ENCODE data around the gene LDB3.

LDB3 gene

DNA sequence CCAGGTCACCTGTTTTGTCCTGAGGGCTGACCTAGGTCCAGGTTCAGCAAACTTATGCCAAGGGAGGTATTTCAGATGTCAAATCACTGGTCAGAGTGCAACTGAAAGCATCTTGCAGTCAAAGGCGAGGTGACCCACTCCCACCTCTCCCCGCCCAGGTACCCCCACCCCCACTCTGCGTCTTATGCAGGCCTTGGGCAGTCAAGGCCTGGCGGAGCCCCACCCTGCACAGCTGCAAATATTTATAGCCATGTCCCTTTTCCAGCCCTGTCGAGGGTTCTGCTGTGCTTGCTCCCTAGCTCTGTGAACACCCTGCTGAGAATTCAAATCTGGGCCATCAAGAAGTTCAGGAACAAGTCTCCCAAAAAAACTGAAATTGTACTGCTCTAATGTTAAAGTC, 47.5 kb downstream of the LDB3 start:
- H3K4me3 ChIP-seq: no peak overlapping the region
- no peaks in the 10 kb centered on the region for H3K36me3 ChIP-seq (ENCODE audit: insufficient read depth, low read length)
- TF ChIP-seq EZH2 (IDR thresholded peaks at IDR 0.05): no peak
- TF ChIP-seq FOXP2 (optimal IDR thresholded peaks at IDR 0.05; ENCODE audit: control extremely low read depth, extremely low read length, insufficient read depth): no peak
- TF ChIP-seq POLR2AphosphoS5 (IDR thresholded peaks at IDR 0.05; ENCODE audit: borderline replicate concordance, low read depth, low read length): no peak
- no peak overlapping the region for H3K9ac ChIP-seq (ENCODE audit: insufficient read length)
- DNase-seq (ENCODE audit: low read depth, low spot score): no peak
- no peak overlapping the region for H3K27ac ChIP-seq
- H3K9me3 ChIP-seq (ENCODE audit: low read depth, low read length): no peaks in the 10 kb centered on the region

DNA sequence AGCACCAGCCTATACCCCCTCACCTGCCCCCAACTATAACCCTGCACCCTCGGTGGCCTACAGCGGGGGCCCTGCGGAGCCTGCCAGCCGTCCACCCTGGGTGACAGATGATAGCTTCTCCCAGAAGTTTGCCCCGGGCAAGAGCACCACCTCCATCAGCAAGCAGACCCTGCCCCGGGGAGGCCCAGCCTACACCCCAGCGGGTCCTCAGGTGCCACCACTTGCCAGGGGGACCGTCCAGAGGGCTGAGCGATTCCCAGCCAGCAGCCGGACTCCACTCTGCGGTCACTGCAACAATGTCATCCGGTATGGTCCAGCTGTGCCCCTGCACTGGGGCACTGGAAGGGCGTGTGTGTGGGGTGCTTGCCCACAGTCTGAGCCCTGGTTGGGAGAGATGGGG, 48.2 kb downstream of the LDB3 start:
- DNase-seq (ENCODE audit: low read depth, low spot score): no peak
- Histone ChIP-seq H3K36me3 (ENCODE audit: insufficient read depth, low read length) (no peaks in the 10 kb centered on the region), H3K9ac (ENCODE audit: insufficient read length) (no peak overlapping the region), H3K9me3 (ENCODE audit: low read depth, low read length) (no peaks in the 10 kb centered on the region), H3K4me3 (no peak overlapping the region), H3K27ac (no peak overlapping the region)
- TF ChIP-seq FOXP2 (optimal IDR thresholded peaks at IDR 0.05; ENCODE audit: control extremely low read depth, extremely low read length, insufficient read depth) (no peak), EZH2 (IDR thresholded peaks at IDR 0.05) (no peak), POLR2AphosphoS5 (IDR thresholded peaks at IDR 0.05; ENCODE audit: borderline replicate concordance, low read depth, low read length) (no peak)

DNA sequence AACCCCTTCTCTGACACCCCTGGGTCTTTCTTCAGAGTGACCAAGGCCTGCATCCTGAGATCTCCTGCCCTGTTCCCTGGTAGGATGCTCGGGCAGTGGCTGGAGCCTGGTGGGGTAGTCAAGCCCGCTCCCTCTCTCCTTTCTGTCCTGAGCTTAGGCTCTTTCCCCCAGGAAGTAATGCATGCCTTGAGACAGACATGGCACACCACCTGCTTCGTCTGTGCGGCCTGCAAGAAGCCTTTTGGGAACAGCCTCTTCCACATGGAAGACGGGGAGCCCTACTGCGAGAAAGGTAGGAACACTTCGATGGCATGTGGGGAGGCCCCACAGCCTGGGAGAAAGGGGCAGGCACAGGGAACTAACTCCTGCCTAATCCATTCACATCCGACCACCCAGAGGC, 50.2 kb downstream of the LDB3 start:
- TF ChIP-seq POLR2AphosphoS5 (IDR thresholded peaks at IDR 0.05; ENCODE audit: borderline replicate concordance, low read depth, low read length): no peak
- TF ChIP-seq FOXP2 (optimal IDR thresholded peaks at IDR 0.05; ENCODE audit: control extremely low read depth, extremely low read length, insufficient read depth): no peak
- no peak for TF ChIP-seq EZH2 (IDR thresholded peaks at IDR 0.05)
- H3K9me3 ChIP-seq (ENCODE audit: low read depth, low read length): no peaks in the 10 kb centered on the region
- no peak for DNase-seq (ENCODE audit: low read depth, low spot score)
- no peak overlapping the region for H3K27ac ChIP-seq
- H3K4me3 ChIP-seq: no peak overlapping the region
- H3K36me3 ChIP-seq (ENCODE audit: insufficient read depth, low read length): no peaks in the 10 kb centered on the region
- H3K9ac ChIP-seq (ENCODE audit: insufficient read length): no peak overlapping the region

DNA sequence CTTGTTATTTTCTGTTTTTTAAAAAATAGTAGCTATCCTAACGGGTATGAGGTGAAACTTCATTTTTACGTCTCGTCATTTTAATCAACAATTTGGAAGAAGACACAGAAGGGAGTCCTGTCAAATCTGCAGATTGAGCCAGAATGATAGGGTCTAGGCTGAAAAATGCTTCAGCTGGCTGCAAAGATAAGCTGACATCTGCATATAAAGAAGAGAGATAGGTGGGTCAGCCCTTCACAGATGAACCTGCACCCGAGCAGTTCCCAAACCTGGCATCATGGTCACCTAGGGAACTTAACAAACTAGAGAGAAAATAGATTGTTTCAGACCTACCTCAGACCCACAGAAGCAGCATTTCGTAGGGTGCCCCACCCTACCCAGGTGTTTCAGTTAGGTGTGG, 52.9 kb downstream of the LDB3 start:
- H3K4me3 ChIP-seq: no peak overlapping the region
- H3K27ac ChIP-seq: no peak overlapping the region
- DNase-seq (ENCODE audit: low read depth, low spot score): no peak
- no peaks in the 10 kb centered on the region for H3K36me3 ChIP-seq (ENCODE audit: insufficient read depth, low read length)
- no peaks in the 10 kb centered on the region for H3K9me3 ChIP-seq (ENCODE audit: low read depth, low read length)
- no peak overlapping the region for H3K9ac ChIP-seq (ENCODE audit: insufficient read length)
- TF ChIP-seq POLR2AphosphoS5 (IDR thresholded peaks at IDR 0.05; ENCODE audit: borderline replicate concordance, low read depth, low read length) (no peak), EZH2 (IDR thresholded peaks at IDR 0.05) (no peak), FOXP2 (optimal IDR thresholded peaks at IDR 0.05; ENCODE audit: control extremely low read depth, extremely low read length, insufficient read depth) (no peak)

DNA sequence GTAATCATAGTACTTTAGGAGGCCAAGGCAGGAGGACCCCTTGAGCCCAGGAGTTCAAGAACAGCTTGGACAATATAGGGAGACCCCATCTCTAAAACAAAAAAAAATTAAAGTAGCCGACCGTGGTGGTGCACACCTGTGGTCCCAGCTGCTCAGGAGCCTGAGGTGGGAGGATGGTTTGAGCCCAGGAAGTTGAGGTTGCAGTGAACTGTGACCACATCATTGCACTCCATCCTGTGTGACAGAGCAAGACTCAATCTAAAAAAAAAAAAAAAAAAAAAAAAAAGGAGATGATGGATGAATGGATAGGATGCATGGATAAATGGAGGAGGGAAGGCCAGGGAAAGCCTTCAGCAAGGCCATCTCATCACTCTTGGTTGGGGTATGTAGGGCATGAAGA, 54.7 kb downstream of the LDB3 start:
- H3K4me3 ChIP-seq: no peak overlapping the region
- H3K36me3 ChIP-seq (ENCODE audit: insufficient read depth, low read length): no peaks in the 10 kb centered on the region
- no peak overlapping the region for H3K27ac ChIP-seq
- no peaks in the 10 kb centered on the region for H3K9me3 ChIP-seq (ENCODE audit: low read depth, low read length)
- no peak for TF ChIP-seq FOXP2 (optimal IDR thresholded peaks at IDR 0.05; ENCODE audit: control extremely low read depth, extremely low read length, insufficient read depth)
- no peak for TF ChIP-seq POLR2AphosphoS5 (IDR thresholded peaks at IDR 0.05; ENCODE audit: borderline replicate concordance, low read depth, low read length)
- no peak for TF ChIP-seq EZH2 (IDR thresholded peaks at IDR 0.05)
- H3K9ac ChIP-seq (ENCODE audit: insufficient read length): no peak overlapping the region
- no peak for DNase-seq (ENCODE audit: low read depth, low spot score)

DNA sequence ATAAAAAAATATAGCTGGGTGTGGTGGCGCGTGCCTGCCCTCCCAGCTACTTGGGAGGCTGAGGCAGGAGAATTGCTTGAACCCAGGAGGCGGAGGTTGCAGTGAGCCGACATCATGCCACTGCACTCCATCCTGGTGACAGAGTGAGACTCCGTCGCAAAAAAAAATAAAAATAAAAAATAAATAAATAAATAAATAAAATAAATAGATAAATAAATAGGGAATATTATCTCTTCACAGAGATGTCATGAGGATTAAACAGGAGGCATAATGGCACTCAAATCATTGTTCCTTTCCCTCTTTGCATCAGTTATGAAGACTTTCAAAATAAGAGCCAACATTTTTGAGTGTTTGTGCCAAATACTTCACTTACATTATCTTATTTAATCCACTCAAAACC, 56.1 kb downstream of the LDB3 start:
- no peak overlapping the region for H3K4me3 ChIP-seq
- no peak for DNase-seq (ENCODE audit: low read depth, low spot score)
- TF ChIP-seq FOXP2 (optimal IDR thresholded peaks at IDR 0.05; ENCODE audit: control extremely low read depth, extremely low read length, insufficient read depth) (no peak), POLR2AphosphoS5 (IDR thresholded peaks at IDR 0.05; ENCODE audit: borderline replicate concordance, low read depth, low read length) (no peak), EZH2 (IDR thresholded peaks at IDR 0.05) (no peak)

DNA sequence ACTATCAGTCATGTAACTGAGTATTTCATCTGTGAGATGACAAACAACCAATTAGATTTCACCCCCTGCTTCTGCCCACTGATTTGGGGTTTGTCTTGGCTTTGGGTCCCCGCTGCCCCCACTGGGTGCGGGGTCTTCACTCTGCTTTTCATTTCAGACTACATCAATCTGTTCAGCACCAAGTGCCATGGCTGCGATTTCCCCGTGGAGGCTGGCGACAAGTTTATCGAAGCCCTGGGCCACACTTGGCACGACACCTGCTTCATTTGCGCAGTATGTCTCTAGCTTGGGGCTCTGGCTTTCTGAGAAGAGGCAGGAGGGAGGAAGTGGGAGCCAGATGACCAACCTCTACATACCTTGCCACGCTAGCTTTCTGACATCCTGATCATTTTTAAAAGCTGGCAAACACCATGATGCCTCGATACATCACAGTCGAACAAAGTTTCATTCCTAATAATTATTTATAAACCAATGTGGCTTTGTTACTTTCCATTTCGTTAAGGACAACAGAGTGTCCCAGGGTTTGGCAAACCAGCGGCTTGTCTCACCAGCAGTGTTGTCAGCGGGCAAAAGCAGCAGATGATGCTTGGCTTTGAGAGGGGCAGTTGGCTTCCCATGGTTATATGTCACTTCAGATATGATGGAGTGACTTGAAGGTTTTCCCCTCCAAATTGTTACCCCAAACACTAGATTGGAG, 57.8 kb downstream of the LDB3 start:
- no peak overlapping the region for H3K9ac ChIP-seq (ENCODE audit: insufficient read length)

More for the DNA sequence above, 56.1 kb downstream of the LDB3 start:
- no peak overlapping the region for H3K27ac ChIP-seq
- H3K9me3 ChIP-seq (ENCODE audit: low read depth, low read length): no peaks in the 10 kb centered on the region
- no peaks in the 10 kb centered on the region for H3K36me3 ChIP-seq (ENCODE audit: insufficient read depth, low read length)
- no peak overlapping the region for H3K9ac ChIP-seq (ENCODE audit: insufficient read length)

DNA sequence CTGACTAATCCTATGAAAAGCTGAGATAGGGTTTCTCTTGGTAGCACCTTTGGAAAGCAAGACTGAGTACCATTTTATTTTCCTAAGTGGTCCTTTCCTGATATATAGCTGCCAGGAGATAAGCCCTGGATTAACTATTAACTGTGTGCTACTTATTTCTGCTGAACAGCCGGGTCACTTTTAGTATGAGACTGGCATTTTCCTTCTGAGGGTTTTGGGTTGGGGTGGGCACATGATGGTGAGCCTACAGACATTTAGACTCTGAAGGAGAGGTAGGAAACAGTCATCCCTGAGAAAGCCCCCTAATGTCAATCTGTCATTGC, 58.3 kb downstream of the LDB3 start:
- Histone ChIP-seq H3K9me3 (ENCODE audit: low read depth, low read length) (no peaks in the 10 kb centered on the region), H3K4me3 (no peak overlapping the region), H3K27ac (no peak overlapping the region), H3K36me3 (ENCODE audit: insufficient read depth, low read length) (no peaks in the 10 kb centered on the region), H3K9ac (ENCODE audit: insufficient read length) (no peak overlapping the region)
- DNase-seq (ENCODE audit: low read depth, low spot score): no peak
- no peak for TF ChIP-seq EZH2 (IDR thresholded peaks at IDR 0.05)
- no peak for TF ChIP-seq FOXP2 (optimal IDR thresholded peaks at IDR 0.05; ENCODE audit: control extremely low read depth, extremely low read length, insufficient read depth)
- TF ChIP-seq POLR2AphosphoS5 (IDR thresholded peaks at IDR 0.05; ENCODE audit: borderline replicate concordance, low read depth, low read length): no peak

More for the DNA sequence above, 57.8 kb downstream of the LDB3 start:
- H3K4me3 ChIP-seq: no peak overlapping the region
- no peaks in the 10 kb centered on the region for H3K9me3 ChIP-seq (ENCODE audit: low read depth, low read length)
- TF ChIP-seq POLR2AphosphoS5 (IDR thresholded peaks at IDR 0.05; ENCODE audit: borderline replicate concordance, low read depth, low read length) (no peak), FOXP2 (optimal IDR thresholded peaks at IDR 0.05; ENCODE audit: control extremely low read depth, extremely low read length, insufficient read depth) (no peak), EZH2 (IDR thresholded peaks at IDR 0.05) (no peak)
- H3K36me3 ChIP-seq (ENCODE audit: insufficient read depth, low read length): no peaks in the 10 kb centered on the region
- DNase-seq (ENCODE audit: low read depth, low spot score): no peak
- no peak overlapping the region for H3K27ac ChIP-seq

DNA sequence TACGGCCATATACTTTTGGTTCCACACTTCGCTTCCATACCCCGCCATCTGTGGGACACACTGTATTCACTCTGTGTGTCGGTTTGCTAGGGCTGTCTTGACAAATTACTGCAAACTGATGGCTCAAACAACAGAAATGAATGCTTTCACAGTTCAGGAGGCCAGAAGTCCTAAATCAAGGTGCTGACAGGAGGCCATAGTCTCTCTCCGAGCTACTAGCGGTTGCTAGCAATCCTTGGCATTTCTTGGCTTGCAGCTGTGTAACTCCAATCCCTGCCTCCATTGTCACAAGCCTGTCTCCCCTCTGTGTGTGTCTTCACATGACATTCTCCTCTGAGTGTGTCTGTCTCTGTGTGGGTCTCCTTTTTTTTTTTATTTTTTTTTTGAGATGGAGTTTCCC, 59.2 kb downstream of the LDB3 start:
- TF ChIP-seq POLR2AphosphoS5 (IDR thresholded peaks at IDR 0.05; ENCODE audit: borderline replicate concordance, low read depth, low read length): no peak
- TF ChIP-seq FOXP2 (optimal IDR thresholded peaks at IDR 0.05; ENCODE audit: control extremely low read depth, extremely low read length, insufficient read depth): no peak
- no peak for TF ChIP-seq EZH2 (IDR thresholded peaks at IDR 0.05)
- Histone ChIP-seq H3K9me3 (ENCODE audit: low read depth, low read length) (no peaks in the 10 kb centered on the region), H3K9ac (ENCODE audit: insufficient read length) (no peak overlapping the region), H3K36me3 (ENCODE audit: insufficient read depth, low read length) (no peaks in the 10 kb centered on the region), H3K4me3 (no peak overlapping the region), H3K27ac (no peak overlapping the region)
- no peak for DNase-seq (ENCODE audit: low read depth, low spot score)

All from SK-N-MC (cell line).